PC-9 (cell line): ENCODE data around the gene GBX2. TPM values are rescaled to one million over a fixed set of nuclear protein-coding genes. Genes with fewer than 3 reads are reported as not detected.

Experiments
- BruUV-seq: library from RNA; stranded (reverse); fragments of 400-500 nt; replicated peaks from 2 replicates; lab custom pipeline; 2021; lab: Mats Ljungman, UMichigan
- CTCF ChIA-PET: fragments of 300-600 bp; sonication (Branson Sonifier 250); formaldehyde crosslinking; loops from one replicate; lab custom pipeline; 2022; ENCODE audit warnings: antibody characterized with exemption; lab: Charles Lee
- POLR2A ChIA-PET: fragments of 300-600 bp; sonication (Branson Sonifier 250); formaldehyde crosslinking; loops from one replicate; lab custom pipeline; 2022; ENCODE audit warnings: antibody characterized with exemption; ENCODE audit not compliant: unreplicated experiment; lab: Charles Lee
- DNase-seq, 2 experiments: peaks; one replicate each; pipeline versions ENCODE4 v3.0.0 to v3.0.0-alpha.2; 2015 to 2022; ENCODE audit warnings: mixed read lengths in 1 of 2
- H2AFZ ChIP-seq: fragments of 200-600 bp; sonication (generic); 2 replicates; pipeline ENCODE4 v1.8.1; 2017; ENCODE audit warnings: antibody characterized with exemption
- H3F3A ChIP-seq: fragments of 200-600 bp; sonication (generic); 2 replicates; pipeline ENCODE4 v1.8.1; 2017; ENCODE audit warnings: antibody characterized with exemption, mild to moderate bottlenecking, low read depth; ENCODE audit not compliant: insufficient read depth
- H3K27ac ChIP-seq: fragments of 200-600 bp; sonication (generic); 2 replicates; pipeline ENCODE4 v1.6.1; 2016; ENCODE audit warnings: mixed run types
- H3K27me3 ChIP-seq: fragments of 200-600 bp; sonication (generic); 2 replicates; pipeline ENCODE4 v1.6.1; 2016; ENCODE audit warnings: low read depth, mixed run types; ENCODE audit not compliant: insufficient read depth
- H3K36me3 ChIP-seq: fragments of 200-600 bp; sonication (generic); 2 replicates; pipeline ENCODE4 v1.6.1; 2016; ENCODE audit warnings: low read depth, mixed run types
- H3K4me1 ChIP-seq: fragments of 200-600 bp; sonication (generic); replicated peaks from 2 replicates; pipeline ENCODE4 v1.6.1; 2016; ENCODE audit warnings: mixed run types; ENCODE audit not compliant: insufficient read depth
- H3K4me2 ChIP-seq: fragments of 200-600 bp; sonication (generic); 2 replicates; pipeline ENCODE4 v1.6.1; 2017; ENCODE audit warnings: mixed run types
- H3K4me3 ChIP-seq: fragments of 200-600 bp; sonication (generic); 2 replicates; pipeline ENCODE4 v1.6.1; 2016; ENCODE audit warnings: mixed run types
- H3K79me2 ChIP-seq: fragments of 200-600 bp; sonication (generic); 2 replicates; pipeline ENCODE4 v1.6.1; 2017; ENCODE audit warnings: low read depth, mixed run types
- H3K9me2 ChIP-seq: fragments of 200-600 bp; sonication (generic); 2 replicates; pipeline ENCODE4 v1.8.1; 2017; ENCODE audit warnings: mild to moderate bottlenecking; ENCODE audit not compliant: insufficient read depth
- H3K9me3 ChIP-seq: fragments of 200-600 bp; sonication (generic); 2 replicates; pipeline ENCODE4 v1.8.1; 2016; ENCODE audit warnings: low read depth; ENCODE audit not compliant: insufficient read depth
- H4K20me1 ChIP-seq: fragments of 200-600 bp; sonication (generic); 2 replicates; pipeline ENCODE4 v1.8.1; 2017; ENCODE audit not compliant: insufficient read depth
- CTCF ChIP-seq: fragments of 200-600 bp; sonication (generic); conservative IDR thresholded peaks from 2 replicates; pipeline ENCODE4 v1.6.1; 2017; ENCODE audit warnings: mixed run types, antibody characterized with exemption, mild to moderate bottlenecking, moderate library complexity
- EZH2 ChIP-seq: fragments of 200-600 bp; sonication (generic); IDR thresholded peaks from 2 replicates; pipeline ENCODE4 v1.8.0; 2017; ENCODE audit warnings: antibody characterized with exemption, low read depth
- intact Hi-C: fragments of 100-400 bp; cut with micrococcal nuclease; formaldehyde crosslinking; loops from one replicate; pipeline ENCODE4 v1.10.0; 2022; ENCODE audit not compliant: unreplicated experiment
- total RNA-seq: library from RNA; stranded (reverse); gene quantifications from 2 replicates; pipeline ENCODE4 v1.2.3, GENCODE V29; 2021

Gene GBX2
- total RNA-seq, 1 experiment from 2014 or later, result not detected

GRCh38 chr2:236205867-236206645 is 37.9 kb upstream of the GBX2 start:
- H3K9me2 ChIP-seq, result no peaks in the 10 kb centered on the region
- H3K4me3 ChIP-seq, result no peak overlapping the region
- H3K27ac ChIP-seq, result no peak overlapping the region
- H3K79me2 ChIP-seq, result no peaks in the 10 kb centered on the region
- no peak overlapping the region for H2AFZ ChIP-seq
- no peaks in the 10 kb centered on the region for H3K36me3 ChIP-seq
- H4K20me1 ChIP-seq, result no peaks in the 10 kb centered on the region
- intact Hi-C loops, result no loop called here
- H3K4me1 ChIP-seq, result no peaks in the 10 kb centered on the region
- TF ChIP-seq CTCF, result no peak
- TF ChIP-seq EZH2, result no peak
- no peaks in the 10 kb centered on the region for H3F3A ChIP-seq
- H3K4me2 ChIP-seq, result no peak overlapping the region
- ChIA-PET POLR2A (no interaction called here), CTCF (no interaction called here)
- DNase-seq, result no peak
- H3K9me3 ChIP-seq, result no peaks in the 10 kb centered on the region; the same call in 1 of the 2 replicates
- no TSS peak for BruUV-seq
- no peaks in the 10 kb centered on the region for H3K27me3 ChIP-seq

DNA sequence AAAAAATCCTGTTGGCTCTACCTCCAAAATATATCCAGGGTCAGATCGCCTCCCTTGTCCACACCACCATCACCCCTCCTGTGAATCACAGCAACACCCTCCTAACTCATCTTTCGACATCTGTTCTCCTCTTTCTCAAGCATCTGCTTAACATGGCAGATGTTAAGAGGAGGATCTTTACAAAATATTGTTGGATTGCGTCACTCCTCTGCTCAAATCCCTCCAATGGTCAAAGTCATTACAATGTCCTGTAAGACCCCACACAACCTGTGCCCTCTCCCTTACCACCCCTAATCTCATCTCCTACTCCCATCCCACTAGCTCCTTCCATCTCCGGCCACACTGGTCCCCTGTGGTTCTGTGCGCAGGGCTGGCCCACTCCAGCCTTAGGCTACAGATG is 36.8 kb upstream of the GBX2 start:
- POLR2A ChIA-PET, result no interaction called here
- CTCF ChIA-PET, result no interaction called here
- no TSS peak for BruUV-seq

DNA sequence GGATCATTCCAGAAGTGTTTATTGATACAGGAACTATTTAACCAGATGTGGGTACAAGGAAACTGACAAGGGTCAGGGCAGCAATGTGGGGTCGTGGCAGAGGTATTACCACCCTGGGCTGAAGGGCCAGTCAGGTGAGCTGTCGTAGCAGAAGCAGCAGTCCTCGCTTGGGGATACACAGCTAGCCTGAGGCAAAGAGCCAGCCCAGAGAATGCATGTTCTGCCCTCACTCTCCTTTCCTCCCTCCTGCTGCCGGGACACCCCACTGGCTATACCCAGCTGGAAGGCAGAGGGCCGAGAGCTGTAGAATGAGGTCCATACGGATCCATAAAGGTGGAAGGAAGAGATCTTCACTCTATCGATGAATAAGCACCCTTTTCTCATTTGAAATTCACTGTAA is 32.2 kb upstream of the GBX2 start:
- no peaks in the 10 kb centered on the region for H3K4me1 ChIP-seq
- H3K4me3 ChIP-seq, result no peak overlapping the region
- CTCF ChIA-PET, result no interaction called here
- no peak for DNase-seq
- no peaks in the 10 kb centered on the region for H3F3A ChIP-seq
- POLR2A ChIA-PET, result no interaction called here
- no peak overlapping the region for H3K27ac ChIP-seq
- TF ChIP-seq CTCF (no peak), EZH2 (no peak)
- H3K36me3 ChIP-seq, result no peaks in the 10 kb centered on the region
- H3K9me2 ChIP-seq, result no peaks in the 10 kb centered on the region
- H2AFZ ChIP-seq, result no peak overlapping the region
- H3K27me3 ChIP-seq, result no peaks in the 10 kb centered on the region
- no peak overlapping the region for H3K4me2 ChIP-seq
- H3K79me2 ChIP-seq, result no peaks in the 10 kb centered on the region
- no peaks in the 10 kb centered on the region for H4K20me1 ChIP-seq
- intact Hi-C loops, result no loop called here
- no peaks in the 10 kb centered on the region; the same call in 1 of the 2 replicates for H3K9me3 ChIP-seq
- BruUV-seq, result no TSS peak

More for the DNA sequence above, 36.8 kb upstream of the GBX2 start:
- Histone ChIP-seq H3K27ac (no peak overlapping the region), H4K20me1 (no peaks in the 10 kb centered on the region), H3K9me2 (no peaks in the 10 kb centered on the region), H3K4me3 (no peak overlapping the region), H3K36me3 (no peaks in the 10 kb centered on the region), H3F3A (no peaks in the 10 kb centered on the region), H3K9me3 (no peaks in the 10 kb centered on the region; the same call in 1 of the 2 replicates), H3K4me1 (no peaks in the 10 kb centered on the region), H3K27me3 (no peaks in the 10 kb centered on the region), H2AFZ (no peak overlapping the region), H3K79me2 (no peaks in the 10 kb centered on the region), H3K4me2 (no peak overlapping the region)
- no peak for DNase-seq
- TF ChIP-seq CTCF, result no peak
- no peak for TF ChIP-seq EZH2
- intact Hi-C loops, result no loop called here
